Neuronal stem cell (in vitro differentiated cells): Measurements from ENCODE around the gene NEU3.

Source experiments
- DNase-seq: peaks from one replicate; pipeline ENCODE4 v3.0.0-alpha.2; 2013; ENCODE audit warnings: low spot score
- H2AFZ ChIP-seq: one replicate; pipeline ENCODE4 v1.6.1; 2013; ENCODE audit warnings: mild to moderate bottlenecking, low read length, inconsistent platforms
- H2AK5ac ChIP-seq: 2 replicates; pipeline ENCODE4 v1.6.1; 2013; ENCODE audit warnings: low read depth, mild to moderate bottlenecking, inconsistent platforms, low read length, moderate library complexity, mixed read lengths
- H2BK120ac ChIP-seq: 2 replicates; pipeline ENCODE4 v1.6.1; 2013; ENCODE audit warnings: low read depth, mild to moderate bottlenecking, inconsistent platforms, low read length, moderate library complexity, mixed read lengths
- H2BK12ac ChIP-seq: one replicate; pipeline ENCODE4 v1.6.1; 2013; ENCODE audit warnings: low read length, inconsistent platforms
- H2BK15ac ChIP-seq: 2 replicates; pipeline ENCODE4 v1.6.1; 2013; ENCODE audit warnings: mild to moderate bottlenecking, low read length, inconsistent platforms, mixed read lengths
- H2BK5ac ChIP-seq: one replicate; pipeline ENCODE4 v1.6.1; 2013; ENCODE audit warnings: inconsistent platforms, mild to moderate bottlenecking, low read length, moderate library complexity
- H3K14ac ChIP-seq: one replicate; pipeline ENCODE4 v1.6.1; 2013; ENCODE audit warnings: low read length, inconsistent platforms
- H3K18ac ChIP-seq: 2 replicates; pipeline ENCODE4 v1.6.1; 2013; ENCODE audit warnings: low read length, inconsistent platforms
- H3K23ac ChIP-seq: 2 replicates; pipeline ENCODE4 v1.6.1; 2013; ENCODE audit warnings: low read depth, mild to moderate bottlenecking, mixed read lengths, low read length, inconsistent platforms; ENCODE audit not compliant: poor library complexity
- H3K27ac ChIP-seq: replicated peaks from 3 replicates; pipeline ENCODE4 v1.5.1; 2013; ENCODE audit warnings: low read length, inconsistent platforms
- H3K27me3 ChIP-seq, 3 experiments: 2 replicates each; pipeline ENCODE4 v1.6.1; 2013; ENCODE audit warnings: low read length in 3 of 3, mild to moderate bottlenecking in 2 of 3, inconsistent platforms in 1 of 3, low read depth in 1 of 3, mixed read lengths in 1 of 3, moderate library complexity in 1 of 3; ENCODE audit not compliant: control insufficient read depth in 3 of 3, insufficient read depth in 3 of 3
- H3K36me3 ChIP-seq, 2 donors: replicated peaks in 1 of 2; 2 replicates each; pipeline ENCODE4 v1.6.1; 2013; ENCODE audit warnings: low read length in 2 of 2; ENCODE audit not compliant: control insufficient read depth in 2 of 2, insufficient read depth in 2 of 2
- H3K4ac ChIP-seq: 2 replicates; pipeline ENCODE4 v1.6.1; 2013; ENCODE audit warnings: inconsistent platforms, mild to moderate bottlenecking, low read length, moderate library complexity
- H3K4me1 ChIP-seq, 2 donors: 1 replicate in 1 of 2; 2 replicates in 1 of 2; pipeline ENCODE4 v1.6.1; 2013; ENCODE audit warnings: low read length in 2 of 2, low read depth in 1 of 2; ENCODE audit not compliant: control insufficient read depth in 2 of 2, insufficient read depth in 1 of 2
- H3K4me2 ChIP-seq: one replicate; pipeline ENCODE4 v1.6.1; 2013; ENCODE audit warnings: mild to moderate bottlenecking, low read length, inconsistent platforms; ENCODE audit not compliant: insufficient read depth, poor library complexity, severe bottlenecking
- H3K4me3 ChIP-seq, 2 donors: 2 replicates each; pipeline ENCODE4 v1.5.1; 2013; ENCODE audit warnings: low read length in 2 of 2, mild to moderate bottlenecking in 2 of 2, inconsistent platforms in 1 of 2, moderate library complexity in 1 of 2
- H3K79me1 ChIP-seq: one replicate; pipeline ENCODE4 v1.6.1; 2013; ENCODE audit warnings: low read depth, mild to moderate bottlenecking, inconsistent platforms, low read length, moderate library complexity
- H3K9ac ChIP-seq: one replicate; pipeline ENCODE4 v1.6.1; 2013; ENCODE audit warnings: mild to moderate bottlenecking, low read depth, low read length, inconsistent platforms; ENCODE audit not compliant: poor library complexity
- H3K9me3 ChIP-seq, 2 donors: replicated peaks in 1 of 2; 2 replicates each; pipeline versions ENCODE3 to v1.6.1; 2013; ENCODE audit warnings: low read length in 2 of 2, mild to moderate bottlenecking in 2 of 2, inconsistent platforms in 1 of 2, low read depth in 1 of 2, mixed read lengths in 1 of 2, moderate library complexity in 1 of 2; ENCODE audit not compliant: control insufficient read depth in 2 of 2, insufficient read depth in 1 of 2
- H4K8ac ChIP-seq: one replicate; pipeline ENCODE4 v1.6.1; 2013; ENCODE audit warnings: low read depth, mild to moderate bottlenecking, inconsistent platforms, low read length, moderate library complexity
- H4K91ac ChIP-seq: one replicate; pipeline ENCODE4 v1.6.1; 2013; ENCODE audit warnings: low read length, low read depth, mild to moderate bottlenecking, inconsistent platforms; ENCODE audit not compliant: poor library complexity
- WGBS, 2 donors: extraction: QIAGEN DNeasy Blood & Tissue Kit; methylation state at CpG; one replicate each; pipeline ENCODE4 v1.1.7; 2013; ENCODE audit warnings: missing lambda C conversion rate in 2 of 2, mixed read lengths in 1 of 2; ENCODE audit not compliant: insufficient read length in 2 of 2, insufficient replicate concordance in 1 of 2; ENCODE audit errors: extremely low coverage in 2 of 2; 5-methylcytosine and 5-hydroxymethylcytosine counted together

The NEU3 gene

GRCh38 chr11:74971424-74971823, 17.3 kb upstream of the NEU3 start:
- H3K9ac ChIP-seq: no peak overlapping the region
- no peak overlapping the region for H2AFZ ChIP-seq
- no peaks in the 10 kb centered on the region for H3K4me1 ChIP-seq
- no peak overlapping the region for H2AK5ac ChIP-seq
- H3K36me3 ChIP-seq: peaks cover 13 to 95% of the 10 kb centered on the region in 2 donors
- H2BK5ac ChIP-seq: no peak overlapping the region
- no peak overlapping the region for H3K4ac ChIP-seq
- no peak overlapping the region for H3K27ac ChIP-seq
- no peak overlapping the region for H4K8ac ChIP-seq
- no peak overlapping the region for H4K91ac ChIP-seq
- H3K9me3 ChIP-seq: no peaks in the 10 kb centered on the region
- no CpG with 5 or more reads among the region's 6 CpGs for WGBS, 2 donors
- no peak overlapping the region for H3K18ac ChIP-seq
- no peaks in the 10 kb centered on the region for H3K27me3 ChIP-seq
- no peak overlapping the region for H3K23ac ChIP-seq
- H3K14ac ChIP-seq: no peak overlapping the region
- no peaks in the 10 kb centered on the region for H3K79me1 ChIP-seq
- DNase-seq: no peak
- H2BK120ac ChIP-seq: no peak overlapping the region
- H3K4me2 ChIP-seq: no peak overlapping the region
- no peak overlapping the region for H3K4me3 ChIP-seq
- H2BK12ac ChIP-seq: no peak overlapping the region
- no peak overlapping the region for H2BK15ac ChIP-seq

DNA sequence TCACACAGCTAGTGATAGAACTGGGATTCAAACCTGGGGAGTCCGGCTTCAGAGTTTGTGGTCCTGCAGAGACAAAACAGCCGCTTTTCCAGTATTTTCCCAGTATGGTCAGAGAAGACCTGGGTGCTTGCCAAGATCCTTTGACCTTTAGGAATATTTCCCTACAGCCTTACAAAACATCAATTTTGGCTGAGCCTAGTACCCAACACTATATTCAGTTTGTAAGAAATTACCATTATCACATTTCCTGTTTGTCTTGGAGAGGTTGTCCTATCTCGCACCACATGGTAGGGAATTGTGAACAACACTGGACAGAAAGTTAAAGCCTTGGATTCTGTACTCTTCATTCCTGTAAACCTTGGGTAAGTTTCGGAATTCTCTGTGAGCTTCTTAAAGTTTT, 10.7 kb upstream of the NEU3 start:
- WGBS, 2 donors: no CpG with 5 or more reads among the region's 4 CpGs
- Histone ChIP-seq H2BK120ac (no peak overlapping the region), H3K36me3 (peaks cover 10 to 75% of the 10 kb centered on the region in 2 donors), H3K9ac (no peak overlapping the region), H2BK15ac (no peak overlapping the region), H4K8ac (no peak overlapping the region), H2AFZ (no peak overlapping the region), H3K14ac (no peak overlapping the region), H2BK5ac (no peak overlapping the region), H3K23ac (no peak overlapping the region), H2BK12ac (no peak overlapping the region), H3K4me2 (no peak overlapping the region), H3K9me3 (no peaks in the 10 kb centered on the region), H3K27me3 (no peaks in the 10 kb centered on the region), H3K27ac (no peak overlapping the region), H4K91ac (no peak overlapping the region), H3K4me3 (no peak overlapping the region), H3K4ac (no peak overlapping the region), H3K4me1 (no peaks in the 10 kb centered on the region), H3K79me1 (no peaks in the 10 kb centered on the region), H2AK5ac (no peak overlapping the region), H3K18ac (no peak overlapping the region)
- DNase-seq: no peak

GRCh38 chr11:74980634-74981033, 8.1 kb upstream of the NEU3 start:
- H3K36me3 ChIP-seq: peaks cover 8 to 50% of the 10 kb centered on the region in 2 donors
- no CpG with 5 or more reads among the region's 2 CpGs for WGBS, 2 donors

DNA sequence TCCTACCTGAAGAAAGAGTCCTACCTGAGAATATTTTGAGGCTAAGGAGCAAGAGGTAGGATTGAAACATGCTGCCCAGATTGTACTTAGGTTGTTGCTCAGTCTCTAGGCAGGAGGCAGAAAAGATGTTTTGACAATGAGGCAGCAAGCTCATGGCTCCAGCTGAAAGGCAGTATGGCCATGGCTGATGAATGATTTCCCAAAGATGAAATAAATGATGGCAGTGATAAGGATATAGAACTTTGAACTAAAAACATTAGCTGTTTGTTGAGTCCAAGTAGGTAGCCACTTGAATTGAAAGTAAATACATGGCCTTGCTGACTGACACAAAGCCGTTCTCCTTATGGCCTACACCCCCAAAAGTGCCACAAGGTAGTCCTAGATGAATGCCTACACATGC, 6.8 kb upstream of the NEU3 start:
- no peak overlapping the region for H3K9ac ChIP-seq
- H2BK15ac ChIP-seq: no peak overlapping the region
- H4K8ac ChIP-seq: no peak overlapping the region
- peaks cover 6 to 39% of the 10 kb centered on the region in 2 donors for H3K36me3 ChIP-seq
- no peak overlapping the region for H3K4ac ChIP-seq
- WGBS, 2 donors: no CpG with 5 or more reads among the region's 1 CpG
- no peaks in the 10 kb centered on the region for H3K79me1 ChIP-seq
- H3K9me3 ChIP-seq: no peaks in the 10 kb centered on the region
- no peak overlapping the region for H4K91ac ChIP-seq
- H3K14ac ChIP-seq: no peak overlapping the region
- H2AFZ ChIP-seq: no peak overlapping the region
- H2BK5ac ChIP-seq: no peak overlapping the region
- H3K27me3 ChIP-seq: no peaks in the 10 kb centered on the region
- H3K18ac ChIP-seq: no peak overlapping the region
- H2BK12ac ChIP-seq: no peak overlapping the region
- H3K4me2 ChIP-seq: no peak overlapping the region
- no peak for DNase-seq
- no peak overlapping the region for H2BK120ac ChIP-seq
- no peak overlapping the region for H3K27ac ChIP-seq
- H3K23ac ChIP-seq: no peak overlapping the region
- no peak overlapping the region for H3K4me3 ChIP-seq
- H3K4me1 ChIP-seq: no peaks in the 10 kb centered on the region
- H2AK5ac ChIP-seq: no peak overlapping the region

More at GRCh38 chr11:74980634-74981033, 8.1 kb upstream of the NEU3 start:
- Histone ChIP-seq H3K4me2 (no peak overlapping the region), H3K23ac (no peak overlapping the region), H3K9me3 (no peaks in the 10 kb centered on the region), H3K27me3 (no peaks in the 10 kb centered on the region), H3K27ac (no peak overlapping the region), H2BK5ac (no peak overlapping the region), H2AFZ (no peak overlapping the region), H2BK15ac (no peak overlapping the region), H3K79me1 (no peaks in the 10 kb centered on the region), H3K18ac (no peak overlapping the region), H2AK5ac (no peak overlapping the region), H2BK12ac (no peak overlapping the region), H3K14ac (no peak overlapping the region), H4K8ac (no peak overlapping the region), H3K4me3 (no peak overlapping the region), H2BK120ac (no peak overlapping the region), H3K9ac (no peak overlapping the region), H3K4me1 (no peaks in the 10 kb centered on the region), H3K4ac (no peak overlapping the region), H4K91ac (no peak overlapping the region)
- no peak for DNase-seq
